Measurements from ENCODE around the gene LANCL2. TPM values are rescaled to one million over a fixed set of nuclear protein-coding genes. Genes with fewer than 3 reads are reported as not detected.

LANCL2 gene
- total and polyA plus RNA-seq, 4 donors = 6.2 to 11.9 (median 10.8) TPM

DNA sequence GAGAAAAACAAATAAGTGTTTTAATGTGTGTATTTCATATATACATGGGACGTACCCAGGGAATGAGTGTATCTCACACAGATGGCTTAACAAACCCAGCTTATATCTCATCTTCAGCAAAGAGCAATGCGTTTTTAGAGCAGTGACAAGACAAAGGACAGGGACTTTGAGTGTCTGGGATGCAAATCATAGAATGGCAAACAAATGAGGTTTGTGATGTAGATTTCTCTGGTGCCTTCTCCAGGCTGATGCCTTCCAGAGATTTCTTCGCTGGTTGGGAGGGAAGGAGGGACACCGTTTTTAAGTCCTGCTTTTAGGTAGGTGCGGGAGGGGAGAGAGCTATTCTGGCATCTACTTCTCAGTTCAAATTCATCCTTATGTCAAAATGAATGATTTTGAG, 16.6 kb downstream of the LANCL2 start:
- H3K27me3 ChIP-seq (ENCODE audit: control insufficient read depth in 4 of 4, insufficient read depth in 4 of 4, low read length in 3 of 4) = no peaks in the 10 kb centered on the region
- H3K9ac ChIP-seq (ENCODE audit: low read depth in 1 of 2, low read length in 2 of 2) = no peak overlapping the region
- no peak overlapping the region for H3K4me3 ChIP-seq (ENCODE audit: low read depth in 1 of 3, low read length in 3 of 3)
- 93% methylated on average over 5 of the region's 5 CpGs for WGBS
- no peaks in the 10 kb centered on the region for H3K36me3 ChIP-seq (ENCODE audit: control insufficient read depth in 4 of 4, insufficient read depth in 3 of 4, low read depth in 1 of 4, low read length in 3 of 4)
- no peaks in the 10 kb centered on the region for H3K4me1 ChIP-seq (ENCODE audit: control insufficient read depth in 4 of 4, insufficient read depth in 4 of 4, low read length in 3 of 4)
- DNase-seq (ENCODE audit: low spot score) = no peak
- H3K27ac ChIP-seq (ENCODE audit: low read depth in 1 of 2, low read length in 2 of 2) = no peak overlapping the region
- H3K9me3 ChIP-seq (ENCODE audit: control insufficient read depth in 4 of 4, low read length in 3 of 4) = peaks cover 0 to 4% (median 0%) of the 10 kb centered on the region in 4 donors
- no peak for TF ChIP-seq HNF4G (IDR thresholded peaks at IDR 0.05)
- no peak for TF ChIP-seq HNF4A (conservative IDR thresholded peaks at IDR 0.05)
- TF ChIP-seq FOXA1 (IDR thresholded peaks at IDR 0.05) = no peak

- H3K36me3 ChIP-seq (ENCODE audit: control insufficient read depth in 4 of 4, insufficient read depth in 3 of 4, low read depth in 1 of 4, low read length in 3 of 4) = no peaks in the 10 kb centered on the region
- no peak for DNase-seq (ENCODE audit: low spot score)
- no peak overlapping the region for H3K27ac ChIP-seq (ENCODE audit: low read depth in 1 of 2, low read length in 2 of 2)
- TF ChIP-seq SP1 (IDR thresholded peaks at IDR 0.05) = no peak
- TF ChIP-seq JUND (IDR thresholded peaks at IDR 0.05) = no peak
- TF ChIP-seq, protein P1, sequence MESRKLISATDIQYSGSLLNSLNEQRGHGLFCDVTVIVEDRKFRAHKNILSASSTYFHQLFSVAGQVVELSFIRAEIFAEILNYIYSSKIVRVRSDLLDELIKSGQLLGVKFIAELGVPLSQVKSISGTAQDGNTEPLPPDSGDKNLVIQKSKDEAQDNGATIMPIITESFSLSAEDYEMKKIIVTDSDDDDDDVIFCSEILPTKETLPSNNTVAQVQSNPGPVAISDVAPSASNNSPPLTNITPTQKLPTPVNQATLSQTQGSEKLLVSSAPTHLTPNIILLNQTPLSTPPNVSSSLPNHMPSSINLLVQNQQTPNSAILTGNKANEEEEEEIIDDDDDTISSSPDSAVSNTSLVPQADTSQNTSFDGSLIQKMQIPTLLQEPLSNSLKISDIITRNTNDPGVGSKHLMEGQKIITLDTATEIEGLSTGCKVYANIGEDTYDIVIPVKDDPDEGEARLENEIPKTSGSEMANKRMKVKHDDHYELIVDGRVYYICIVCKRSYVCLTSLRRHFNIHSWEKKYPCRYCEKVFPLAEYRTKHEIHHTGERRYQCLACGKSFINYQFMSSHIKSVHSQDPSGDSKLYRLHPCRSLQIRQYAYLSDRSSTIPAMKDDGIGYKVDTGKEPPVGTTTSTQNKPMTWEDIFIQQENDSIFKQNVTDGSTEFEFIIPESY (IDR thresholded peaks at IDR 0.05) = no peak
- no peak overlapping the region for H3K9ac ChIP-seq (ENCODE audit: low read depth in 1 of 2, low read length in 2 of 2)
- peaks cover 0 to 5% (median 0%) of the 10 kb centered on the region in 4 donors for H3K9me3 ChIP-seq (ENCODE audit: control insufficient read depth in 4 of 4, low read length in 3 of 4)
- no peak overlapping the region for H3K4me3 ChIP-seq (ENCODE audit: low read depth in 1 of 3, low read length in 3 of 3)
- H3K4me1 ChIP-seq (ENCODE audit: control insufficient read depth in 4 of 4, insufficient read depth in 4 of 4, low read length in 3 of 4) = no peaks in the 10 kb centered on the region
- WGBS = 98% methylated on average over 4 of the region's 4 CpGs
- H3K27me3 ChIP-seq (ENCODE audit: control insufficient read depth in 4 of 4, insufficient read depth in 4 of 4, low read length in 3 of 4) = no peaks in the 10 kb centered on the region
Observed at GRCh38 chr7:55382251-55382650, 17.1 kb downstream of the LANCL2 start.

- TF ChIP-seq SP1 (IDR thresholded peaks at IDR 0.05) = no peak
- no peak for TF ChIP-seq REST (IDR thresholded peaks at IDR 0.05)
- no peak for TF ChIP-seq YY1 (IDR thresholded peaks at IDR 0.05)
- no peak for TF ChIP-seq FOXA1 (IDR thresholded peaks at IDR 0.05)
- TF ChIP-seq GABPA (IDR thresholded peaks at IDR 0.05 in 1 of 2, conservative IDR thresholded peaks at IDR 0.05 in 1 of 2) = no peak
Observed at GRCh38 chr7:55386541-55386940, 21.4 kb downstream of the LANCL2 start.

More at GRCh38 chr7:55386541-55386940, 21.4 kb downstream of the LANCL2 start:
- no peaks in the 10 kb centered on the region for H3K27me3 ChIP-seq (ENCODE audit: control insufficient read depth in 4 of 4, insufficient read depth in 4 of 4, low read length in 3 of 4)
- no peaks in the 10 kb centered on the region for H3K4me1 ChIP-seq (ENCODE audit: control insufficient read depth in 4 of 4, insufficient read depth in 4 of 4, low read length in 3 of 4)
- DNase-seq (ENCODE audit: low spot score) = no peak
- H3K27ac ChIP-seq (ENCODE audit: low read depth in 1 of 2, low read length in 2 of 2) = no peak overlapping the region
- WGBS = 96% methylated on average over 4 of the region's 4 CpGs
- H3K4me3 ChIP-seq (ENCODE audit: low read depth in 1 of 3, low read length in 3 of 3) = no peak overlapping the region
- H3K36me3 ChIP-seq (ENCODE audit: control insufficient read depth in 4 of 4, insufficient read depth in 3 of 4, low read depth in 1 of 4, low read length in 3 of 4) = no peaks in the 10 kb centered on the region
- H3K9ac ChIP-seq (ENCODE audit: low read depth in 1 of 2, low read length in 2 of 2) = no peak overlapping the region
- peaks cover 0 to 6% (median 0%) of the 10 kb centered on the region in 4 donors for H3K9me3 ChIP-seq (ENCODE audit: control insufficient read depth in 4 of 4, low read length in 3 of 4)
